ENCODE data around the gene PCDHGB5. TPM values are rescaled to one million over a fixed set of nuclear protein-coding genes. Genes with fewer than 3 reads are reported as not detected.
A peak's percentile ranks its signal among the peaks of the same experiment; 100 is the strongest.

Gene PCDHGB5
- total and polyA plus RNA-seq, 4 donors: 2.0 to 18.2 (median 8.4) TPM

DNA sequence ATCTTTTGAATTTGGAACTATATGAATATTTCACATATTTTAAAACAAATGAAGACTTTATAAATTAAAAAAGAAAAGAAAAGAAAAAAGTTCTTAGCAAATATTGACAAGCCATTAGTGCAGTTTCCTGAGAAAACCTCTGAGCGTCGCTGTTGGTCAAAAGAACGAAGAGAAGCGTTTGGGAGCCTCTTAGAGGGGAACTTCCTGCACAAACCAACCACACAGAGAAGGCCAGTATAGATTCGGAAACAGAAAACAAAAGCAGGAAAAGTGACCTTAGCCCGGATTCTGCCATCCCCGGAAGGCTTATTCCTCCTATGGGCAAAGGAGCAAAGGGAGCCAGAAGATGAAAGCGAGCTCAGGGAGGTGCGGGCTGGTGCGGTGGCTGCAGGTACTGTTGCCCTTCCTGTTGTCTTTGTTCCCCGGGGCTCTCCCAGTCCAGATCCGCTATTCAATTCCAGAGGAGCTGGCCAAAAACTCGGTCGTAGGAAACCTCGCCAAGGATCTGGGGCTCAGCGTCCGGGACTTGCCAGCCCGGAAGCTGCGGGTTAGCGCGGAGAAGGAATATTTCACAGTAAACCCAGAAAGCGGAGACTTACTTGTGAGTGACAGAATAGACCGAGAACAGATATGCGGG, 37.8 kb upstream of the PCDHGB5 start, which contains the start of gene PCDHGB2:
Gene PCDHGB2, plus strand, starts transcription at position 205 of the 637 bp plus-strand sequence. Its CDS starts 142 bp downstream, at position 347.
- no peaks in the 10 kb centered on the region for H3K4me1 ChIP-seq (ENCODE audit: control insufficient read depth in 1 of 2, insufficient read depth in 2 of 2, low read length in 2 of 2)
- DNase-seq: peak in 1 of 2 donors; percentile 58
- H3K27ac ChIP-seq (ENCODE audit: low read depth in 1 of 2, low read length in 2 of 2): no peak within 1 kb of the TSS
- peak within 1 kb of the TSS in 1 of 2 donors; percentile 19 for H3K4me3 ChIP-seq (ENCODE audit: low read length in 2 of 2)
- no peaks in the 10 kb centered on the region for H3K36me3 ChIP-seq (ENCODE audit: control insufficient read depth in 1 of 2, insufficient read depth in 2 of 2, low read length in 1 of 2)
- intact Hi-C loops (cut with DNase I): loop anchor here in 1 of 2 donors (10.0 kb wide), 1 partner anchor 125 kb away; no protein-coding TSS in a partner anchor
- peaks cover 45% of the 10 kb centered on the region for H3K9me3 ChIP-seq (ENCODE audit: control insufficient read depth, low read length)
- 15% methylated on average over 24 of the region's 24 CpGs for WGBS, 2 donors
- no peaks in the 10 kb centered on the region for H3K27me3 ChIP-seq (ENCODE audit: control insufficient read depth in 1 of 2, insufficient read depth in 2 of 2, low read length in 1 of 2)
- no peak for ATAC-seq (ENCODE audit: low FRiP score)

DNA sequence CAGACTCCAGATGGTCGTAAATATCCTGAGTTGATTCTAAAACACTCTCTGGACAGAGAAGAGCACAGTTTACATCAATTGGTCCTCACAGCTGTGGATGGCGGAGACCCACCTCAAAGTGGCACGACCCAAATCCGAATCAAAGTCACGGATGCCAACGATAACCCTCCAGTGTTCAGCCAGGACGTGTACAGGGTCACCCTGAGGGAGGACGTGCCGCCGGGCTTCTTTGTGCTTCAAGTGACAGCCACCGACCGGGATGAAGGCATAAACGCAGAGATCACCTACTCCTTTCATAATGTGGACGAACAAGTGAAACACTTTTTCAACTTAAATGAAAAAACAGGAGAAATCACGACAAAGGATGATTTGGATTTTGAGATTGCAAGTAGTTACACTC, 37.1 kb upstream of the PCDHGB5 start:
- Histone ChIP-seq H3K27ac (ENCODE audit: low read depth in 1 of 2, low read length in 2 of 2) (no peak overlapping the region), H3K4me1 (ENCODE audit: control insufficient read depth in 1 of 2, insufficient read depth in 2 of 2, low read length in 2 of 2) (no peaks in the 10 kb centered on the region), H3K4me3 (ENCODE audit: low read length in 2 of 2) (no peak overlapping the region), H3K27me3 (ENCODE audit: control insufficient read depth in 1 of 2, insufficient read depth in 2 of 2, low read length in 1 of 2) (no peaks in the 10 kb centered on the region), H3K36me3 (ENCODE audit: control insufficient read depth in 1 of 2, insufficient read depth in 2 of 2, low read length in 1 of 2) (no peaks in the 10 kb centered on the region), H3K9me3 (ENCODE audit: control insufficient read depth, low read length) (peaks cover 46% of the 10 kb centered on the region)
- ATAC-seq (ENCODE audit: low FRiP score) (no peak), DNase-seq (no peak)
- intact Hi-C loops (cut with DNase I): no loop called here
- WGBS, 2 donors: 26 to 30% methylated on average over 15 of the region's 15 CpGs

DNA sequence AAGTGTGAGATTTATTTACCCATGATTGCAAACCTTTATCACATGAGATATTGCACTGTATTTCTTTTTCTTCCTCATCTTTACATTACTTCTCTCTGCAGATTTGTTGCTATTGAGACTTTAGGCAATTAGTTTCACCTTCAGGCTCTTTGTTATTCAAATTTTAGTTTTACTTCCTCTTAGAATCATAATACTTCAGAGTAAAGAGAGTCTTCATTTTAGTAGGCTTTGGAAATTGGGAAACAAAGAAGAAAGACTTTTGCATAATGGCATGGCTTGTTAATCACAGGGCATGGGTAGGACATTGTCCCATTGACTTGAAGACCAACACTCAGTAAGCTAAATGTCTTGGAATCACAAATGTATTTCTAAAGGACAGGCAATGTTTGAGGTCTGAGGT, 35.0 kb upstream of the PCDHGB5 start:
- Histone ChIP-seq H3K36me3 (ENCODE audit: control insufficient read depth in 1 of 2, insufficient read depth in 2 of 2, low read length in 1 of 2) (no peaks in the 10 kb centered on the region), H3K27me3 (ENCODE audit: control insufficient read depth in 1 of 2, insufficient read depth in 2 of 2, low read length in 1 of 2) (no peaks in the 10 kb centered on the region), H3K4me1 (ENCODE audit: control insufficient read depth in 1 of 2, insufficient read depth in 2 of 2, low read length in 2 of 2) (no peaks in the 10 kb centered on the region), H3K9me3 (ENCODE audit: control insufficient read depth, low read length) (peaks cover 42% of the 10 kb centered on the region), H3K27ac (ENCODE audit: low read depth in 1 of 2, low read length in 2 of 2) (no peak overlapping the region), H3K4me3 (ENCODE audit: low read length in 2 of 2) (no peak overlapping the region)
- intact Hi-C loops (cut with DNase I): no loop called here
- DNase-seq (no peak), ATAC-seq (ENCODE audit: low FRiP score) (no peak)

DNA sequence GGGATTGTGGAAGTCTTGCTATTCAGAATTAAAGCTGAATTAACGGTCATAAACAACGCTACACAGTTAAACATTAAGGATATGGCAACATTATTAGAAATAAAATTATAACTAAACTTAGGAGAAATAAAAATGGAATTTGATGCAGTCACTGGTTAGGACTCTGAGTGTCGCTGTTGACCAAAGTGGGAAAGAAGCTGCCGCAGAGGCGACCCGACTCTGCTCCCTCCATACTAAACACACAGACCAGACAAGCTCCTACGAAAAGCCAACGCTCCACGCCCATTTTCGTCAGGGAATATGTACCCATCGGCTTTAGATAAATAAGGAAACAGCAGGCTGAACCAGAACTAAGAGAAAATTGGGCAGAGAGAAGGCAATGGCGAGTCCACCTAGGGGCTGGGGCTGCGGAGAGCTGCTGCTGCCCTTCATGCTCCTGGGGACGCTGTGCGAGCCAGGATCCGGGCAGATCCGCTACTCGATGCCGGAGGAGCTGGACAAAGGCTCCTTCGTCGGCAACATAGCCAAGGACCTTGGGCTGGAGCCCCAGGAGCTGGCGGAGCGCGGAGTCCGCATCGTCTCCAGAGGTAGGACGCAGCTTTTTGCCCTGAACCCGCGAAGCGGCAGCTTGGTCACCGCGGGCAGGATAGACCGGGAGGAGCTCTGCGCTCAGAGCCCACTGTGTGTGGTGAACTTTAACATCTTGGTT, 33.6 kb upstream of the PCDHGB5 start, which contains the start of gene PCDHGA5:
Gene PCDHGA5, plus strand, starts transcription at position 211 of the 709 bp plus-strand sequence. Its CDS starts 169 bp downstream, at position 380.
- Histone ChIP-seq H3K9me3 (ENCODE audit: control insufficient read depth, low read length) (peaks cover 39% of the 10 kb centered on the region), H3K4me3 (ENCODE audit: low read length in 2 of 2) (no peak within 1 kb of the TSS), H3K27ac (ENCODE audit: low read depth in 1 of 2, low read length in 2 of 2) (no peak within 1 kb of the TSS), H3K36me3 (ENCODE audit: control insufficient read depth in 1 of 2, insufficient read depth in 2 of 2, low read length in 1 of 2) (no peaks in the 10 kb centered on the region), H3K27me3 (ENCODE audit: control insufficient read depth in 1 of 2, insufficient read depth in 2 of 2, low read length in 1 of 2) (no peaks in the 10 kb centered on the region), H3K4me1 (ENCODE audit: control insufficient read depth in 1 of 2, insufficient read depth in 2 of 2, low read length in 2 of 2) (no peaks in the 10 kb centered on the region)
- intact Hi-C loops (cut with DNase I): no loop called here
- DNase-seq: peak in 1 of 2 donors; percentile 55
- ATAC-seq (ENCODE audit: low FRiP score): no peak
- WGBS, 2 donors: 11 to 15% methylated on average over 34 of the region's 34 CpGs

DNA sequence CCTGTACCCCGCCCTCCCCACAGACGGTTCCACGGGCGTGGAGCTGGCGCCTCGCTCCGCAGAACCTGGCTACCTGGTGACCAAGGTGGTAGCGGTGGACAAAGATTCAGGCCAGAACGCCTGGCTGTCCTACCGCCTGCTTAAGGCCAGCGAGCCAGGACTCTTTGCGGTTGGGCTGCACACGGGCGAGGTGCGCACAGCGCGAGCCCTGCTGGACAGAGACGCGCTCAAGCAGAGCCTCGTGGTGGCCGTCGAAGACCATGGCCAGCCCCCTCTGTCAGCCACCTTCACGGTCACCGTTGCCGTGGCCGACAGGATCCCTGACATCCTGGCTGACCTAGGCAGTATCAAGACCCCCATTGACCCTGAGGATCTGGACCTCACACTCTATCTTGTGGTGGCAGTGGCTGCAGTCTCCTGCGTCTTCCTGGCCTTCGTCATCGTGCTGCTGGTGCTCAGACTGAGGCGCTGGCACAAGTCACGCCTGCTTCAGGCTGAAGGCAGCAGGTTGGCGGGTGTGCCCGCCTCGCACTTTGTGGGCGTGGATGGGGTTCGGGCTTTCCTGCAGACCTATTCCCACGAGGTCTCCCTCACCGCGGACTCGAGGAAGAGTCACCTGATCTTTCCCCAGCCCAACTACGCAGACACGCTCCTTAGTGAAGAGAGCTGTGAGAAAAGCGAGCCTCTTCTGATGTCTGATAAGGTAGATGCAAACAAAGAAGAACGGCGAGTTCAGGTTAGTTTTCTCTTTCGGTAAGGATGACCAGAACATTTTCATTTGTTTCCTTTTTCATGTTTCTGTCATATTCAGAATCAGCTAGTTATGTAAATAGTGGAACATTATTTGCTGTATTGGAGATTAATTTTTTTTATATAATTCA, 31.5 kb upstream of the PCDHGB5 start:
- intact Hi-C loops (cut with DNase I): no loop called here
- no peaks in the 10 kb centered on the region for H3K36me3 ChIP-seq (ENCODE audit: control insufficient read depth in 1 of 2, insufficient read depth in 2 of 2, low read length in 1 of 2)
- H3K4me3 ChIP-seq (ENCODE audit: low read length in 2 of 2): no peak overlapping the region
- H3K9me3 ChIP-seq (ENCODE audit: control insufficient read depth, low read length): peaks cover 42% of the 10 kb centered on the region
- no peaks in the 10 kb centered on the region for H3K27me3 ChIP-seq (ENCODE audit: control insufficient read depth in 1 of 2, insufficient read depth in 2 of 2, low read length in 1 of 2)
- H3K27ac ChIP-seq (ENCODE audit: low read depth in 1 of 2, low read length in 2 of 2): no peak overlapping the region
- no peaks in the 10 kb centered on the region for H3K4me1 ChIP-seq (ENCODE audit: control insufficient read depth in 1 of 2, insufficient read depth in 2 of 2, low read length in 2 of 2)
- 29 to 30% methylated on average over 46 of the region's 46 CpGs for WGBS, 2 donors
- ATAC-seq (ENCODE audit: low FRiP score): no peak
- DNase-seq: no peak

DNA sequence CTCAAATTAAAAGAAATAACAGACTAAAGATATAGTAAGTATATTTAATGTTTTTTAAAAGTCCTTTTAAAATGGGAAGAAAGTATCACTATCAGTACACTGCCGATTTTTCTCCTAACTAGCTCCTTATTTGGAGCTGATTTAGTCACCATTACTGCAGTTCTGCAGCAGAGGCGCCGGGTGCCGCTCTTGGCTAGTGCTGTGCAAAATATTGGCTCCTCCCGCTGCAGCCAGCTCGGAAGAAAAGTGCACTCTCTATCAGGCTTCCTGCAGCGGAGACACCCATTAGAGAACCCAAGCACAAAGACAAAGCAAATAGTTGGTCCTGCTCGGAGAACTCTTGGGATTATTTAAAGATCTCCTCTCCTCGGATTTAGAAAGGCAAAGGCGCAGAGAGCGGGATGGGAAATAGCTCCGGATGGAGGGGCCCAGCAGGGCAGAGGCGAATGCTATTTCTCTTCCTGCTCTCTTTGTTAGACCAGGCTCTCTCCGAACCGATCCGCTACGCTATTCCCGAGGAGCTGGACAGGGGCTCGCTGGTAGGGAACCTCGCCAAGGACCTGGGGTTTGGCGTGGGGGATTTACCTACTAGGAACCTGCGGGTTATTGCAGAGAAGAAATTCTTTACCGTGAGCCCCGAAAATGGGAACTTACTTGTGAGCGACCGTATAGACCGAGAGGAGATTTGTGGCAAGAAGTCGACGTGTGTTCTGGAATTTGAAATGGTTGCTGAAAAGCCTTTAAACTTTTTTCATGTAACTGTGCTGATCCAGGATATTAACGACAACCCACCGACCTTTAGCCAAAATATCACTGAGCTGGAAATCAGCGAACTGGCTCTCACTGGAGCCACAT, 27.5 kb upstream of the PCDHGB5 start, which contains the start of gene PCDHGB3:
Gene PCDHGB3, plus strand, starts transcription at position 249 of the 855 bp plus-strand sequence. Its CDS starts 153 bp downstream, at position 402.
- ATAC-seq (ENCODE audit: low FRiP score): no peak
- no peak within 1 kb of the TSS for H3K4me3 ChIP-seq (ENCODE audit: low read length in 2 of 2)
- H3K4me1 ChIP-seq (ENCODE audit: control insufficient read depth in 1 of 2, insufficient read depth in 2 of 2, low read length in 2 of 2): no peaks in the 10 kb centered on the region
- intact Hi-C loops (cut with DNase I): loop anchor here in 1 of 2 donors (5.0 kb wide), 1 partner anchor 52 kb away; the partner anchor contains the start of gene PCDHGA11
- no peak for DNase-seq
- H3K36me3 ChIP-seq (ENCODE audit: control insufficient read depth in 1 of 2, insufficient read depth in 2 of 2, low read length in 1 of 2): no peaks in the 10 kb centered on the region
- no peaks in the 10 kb centered on the region for H3K27me3 ChIP-seq (ENCODE audit: control insufficient read depth in 1 of 2, insufficient read depth in 2 of 2, low read length in 1 of 2)
- H3K27ac ChIP-seq (ENCODE audit: low read depth in 1 of 2, low read length in 2 of 2): no peak within 1 kb of the TSS
- 14 to 17% methylated on average over 32 of the region's 32 CpGs for WGBS, 2 donors
- peaks cover 45% of the 10 kb centered on the region for H3K9me3 ChIP-seq (ENCODE audit: control insufficient read depth, low read length)

DNA sequence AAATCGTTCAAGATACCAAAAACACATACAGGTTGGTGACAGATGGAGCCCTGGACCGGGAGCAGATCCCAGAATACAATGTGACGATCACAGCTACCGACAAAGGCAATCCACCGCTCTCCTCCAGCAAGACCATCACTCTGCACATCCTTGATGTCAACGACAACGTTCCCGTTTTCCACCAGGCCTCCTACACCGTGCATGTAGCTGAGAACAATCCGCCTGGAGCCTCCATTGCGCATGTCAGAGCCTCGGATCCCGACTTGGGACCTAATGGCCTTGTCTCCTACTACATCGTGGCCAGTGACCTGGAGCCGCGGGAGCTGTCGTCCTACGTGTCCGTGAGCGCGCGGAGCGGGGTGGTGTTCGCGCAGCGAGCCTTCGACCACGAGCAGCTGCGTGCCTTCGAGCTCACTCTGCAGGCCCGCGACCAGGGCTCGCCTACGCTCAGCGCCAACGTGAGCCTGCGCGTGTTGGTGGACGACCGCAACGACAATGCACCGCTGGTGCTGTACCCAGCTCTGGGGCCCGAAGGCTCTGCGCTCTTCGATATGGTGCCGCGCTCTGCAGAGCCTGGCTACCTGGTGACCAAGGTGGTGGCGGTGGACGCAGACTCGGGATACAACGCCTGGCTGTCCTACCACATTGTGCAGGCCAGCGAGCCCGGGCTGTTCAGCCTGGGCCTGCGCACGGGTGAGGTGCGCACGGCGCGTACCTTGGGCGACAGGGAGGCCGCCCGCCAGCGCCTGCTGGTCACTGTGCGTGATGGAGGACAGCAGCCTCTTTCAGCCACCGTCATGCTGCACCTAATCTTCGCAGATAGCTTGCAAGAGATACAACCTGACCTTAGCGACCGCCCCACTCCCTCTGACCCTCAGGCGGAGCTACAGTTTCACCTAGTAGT, 25.9 kb upstream of the PCDHGB5 start:
- no peaks in the 10 kb centered on the region for H3K4me1 ChIP-seq (ENCODE audit: control insufficient read depth in 1 of 2, insufficient read depth in 2 of 2, low read length in 2 of 2)
- H3K9me3 ChIP-seq (ENCODE audit: control insufficient read depth, low read length): peaks cover 44% of the 10 kb centered on the region
- no peaks in the 10 kb centered on the region for H3K27me3 ChIP-seq (ENCODE audit: control insufficient read depth in 1 of 2, insufficient read depth in 2 of 2, low read length in 1 of 2)
- ATAC-seq (ENCODE audit: low FRiP score): no peak
- no peak overlapping the region for H3K27ac ChIP-seq (ENCODE audit: low read depth in 1 of 2, low read length in 2 of 2)
- no peak for DNase-seq
- H3K4me3 ChIP-seq (ENCODE audit: low read length in 2 of 2): no peak overlapping the region
- intact Hi-C loops (cut with DNase I): loop anchor here in 1 of 2 donors (5.0 kb wide), 1 partner anchor 50 kb away; the partner anchor contains the start of gene PCDHGA11
- no peaks in the 10 kb centered on the region for H3K36me3 ChIP-seq (ENCODE audit: control insufficient read depth in 1 of 2, insufficient read depth in 2 of 2, low read length in 1 of 2)
- 23 to 28% methylated on average over 69 of the region's 69 CpGs for WGBS, 2 donors

Measured in aorta (tissue), 5 donors.